HG02798 (cell line): ENCODE data around the gene HLA-A.

Experiments
- ATAC-seq: cut with Tn5 transposase; IDR thresholded peaks from one replicate; pipeline ENCODE4 v1.9.1; 2021; ENCODE audit warnings: mild to moderate bottlenecking; ENCODE audit not compliant: unreplicated experiment, poor library complexity

HLA-A gene

GRCh38 chr6:29982097-29982496, 39.8 kb downstream of the HLA-A start:
- ATAC-seq, result no peak

GRCh38 chr6:29984232-29984631, 41.9 kb downstream of the HLA-A start:
- ATAC-seq, result no peak

- ATAC-seq, result no peak
Observed at GRCh38 chr6:29984992-29985391, 42.7 kb downstream of the HLA-A start.

- no peak for ATAC-seq
Observed at GRCh38 chr6:29986179-29986781, 43.9 kb downstream of the HLA-A start.

GRCh38 chr6:29989211-29989610, 46.9 kb downstream of the HLA-A start:
- ATAC-seq, result no peak

- ATAC-seq, result no peak
Observed at GRCh38 chr6:29990931-29991330, 48.6 kb downstream of the HLA-A start.

- ATAC-seq, result no peak
Observed at GRCh38 chr6:29992807-29993206, 50.5 kb downstream of the HLA-A start.

- no peak for ATAC-seq
Observed at GRCh38 chr6:29994826-29995225, 52.5 kb downstream of the HLA-A start.

GRCh38 chr6:29995340-29995777, 53.0 kb downstream of the HLA-A start:
- no peak for ATAC-seq
